Testis (tissue), 3 donors: ENCODE results near the gene ADAT3. TPM values are rescaled to one million over a fixed set of nuclear protein-coding genes. Genes with fewer than 3 reads are reported as not detected.

ENCODE experiments used
- DNase-seq: peaks from one replicate; pipeline ENCODE4 v3.0.0-alpha.2; 2019
- H3K27ac ChIP-seq, 2 donors: fragments of 200-600 bp; sonication (generic); one replicate each; pipeline ENCODE4 v1.5.1; 2019
- H3K27me3 ChIP-seq: fragments of 200-600 bp; sonication (generic); one replicate; pipeline ENCODE4 v1.5.1; 2019
- H3K36me3 ChIP-seq: fragments of 200-600 bp; sonication (generic); one replicate; pipeline ENCODE4 v1.5.1; 2017; ENCODE audit warnings: low read depth; ENCODE audit errors: missing control alignments
- H3K4me1 ChIP-seq: fragments of 200-600 bp; sonication (generic); one replicate; pipeline ENCODE4 v1.5.1; 2019
- H3K4me3 ChIP-seq, 2 donors: fragments of 200-600 bp; sonication (generic); one replicate each; pipeline ENCODE4 v1.5.1; 2017 to 2019
- H3K9me3 ChIP-seq: fragments of 200-600 bp; sonication (generic); one replicate; pipeline ENCODE4 v1.5.1; 2017
- POLR2A ChIP-seq: fragments of 450-650 bp; IDR thresholded peaks from one replicate; pipeline ENCODE4 v1.6.1; 2017; ENCODE audit warnings: antibody characterized with exemption, mild to moderate bottlenecking, moderate library complexity
- WGBS, 2 donors: methylation state at CpG; one replicate each; pipeline ENCODE4 v1.1.5; 2018; 5-methylcytosine and 5-hydroxymethylcytosine counted together
- intact Hi-C: fragments of 100-400 bp; cut with DNase I; formaldehyde crosslinking; loops from one replicate; pipeline ENCODE4 v1.15.1; 2023; ENCODE audit warnings: low total_unique reads
- polyA plus RNA-seq: library from polyadenylated mRNA; stranded (reverse); fragments of 350-450 nt; fragmentation: Illumina TruSeq; extraction: RNeasy Lipid Tissue Mini Kit (QIAGEN cat#74804); gene quantifications from one replicate; pipeline ENCODE4 v1.2.3, GENCODE V29; 2014; ENCODE audit warnings: low read depth, low replicate concordance; ENCODE audit not compliant: insufficient read depth
- total RNA-seq, 2 donors: library from RNA; depleted of rRNA; stranded (reverse); fragments of >200 nt; gene quantifications; one replicate each; pipeline ENCODE4 v1.2.3, GENCODE V29; 2016
- TF ChIP-seq, protein P1 (sequence below), 3 experiments: fragments of 450-650 bp in 2 of 3; fragments of 200-600 bp in 1 of 3; sonication (generic) in 1 of 3; IDR thresholded peaks; one replicate each; pipeline ENCODE4 v1.5.1; 2016 to 2019; ENCODE audit warnings: antibody characterized with exemption in 3 of 3, mild to moderate bottlenecking in 2 of 3, moderate library complexity in 1 of 3

Gene ADAT3
- total and polyA plus RNA-seq, 3 donors from 2014 or later, result 1.1 to 16.7 (median 10.6) TPM

DNA sequence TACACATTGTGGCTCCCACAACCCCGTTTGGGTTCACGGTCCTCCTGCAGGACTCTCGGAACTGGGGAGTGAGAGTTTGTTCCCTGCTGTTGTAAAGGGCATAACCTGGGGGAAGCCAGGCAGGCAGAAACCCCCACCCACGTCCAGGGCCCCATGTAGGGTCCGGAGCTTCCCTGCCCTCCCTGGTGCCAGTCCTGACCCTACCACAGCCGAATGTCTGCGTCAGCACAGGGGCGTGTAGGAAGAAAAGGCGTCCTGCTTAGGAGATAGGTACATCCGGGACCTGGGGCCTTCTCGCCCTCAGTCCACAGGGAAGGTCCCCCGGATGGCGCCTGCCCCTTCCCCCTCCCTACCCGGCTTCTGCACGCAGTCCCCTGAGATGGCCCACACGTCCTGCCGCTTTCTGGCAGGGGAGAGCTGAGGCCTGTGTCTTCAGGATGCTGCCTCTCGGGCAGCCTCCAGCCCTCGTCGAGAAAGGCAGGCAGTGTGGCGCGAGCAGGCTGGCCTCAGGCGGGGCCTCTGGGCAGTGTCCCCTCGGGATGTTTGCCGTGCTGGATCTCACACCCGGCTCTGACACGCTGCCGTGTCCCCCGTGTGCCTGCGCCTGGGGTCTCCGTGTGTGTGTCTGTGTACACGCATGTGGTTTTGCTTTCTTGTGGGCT lies 54.9 kb downstream of the ADAT3 start:
- TF ChIP-seq, protein P1, sequence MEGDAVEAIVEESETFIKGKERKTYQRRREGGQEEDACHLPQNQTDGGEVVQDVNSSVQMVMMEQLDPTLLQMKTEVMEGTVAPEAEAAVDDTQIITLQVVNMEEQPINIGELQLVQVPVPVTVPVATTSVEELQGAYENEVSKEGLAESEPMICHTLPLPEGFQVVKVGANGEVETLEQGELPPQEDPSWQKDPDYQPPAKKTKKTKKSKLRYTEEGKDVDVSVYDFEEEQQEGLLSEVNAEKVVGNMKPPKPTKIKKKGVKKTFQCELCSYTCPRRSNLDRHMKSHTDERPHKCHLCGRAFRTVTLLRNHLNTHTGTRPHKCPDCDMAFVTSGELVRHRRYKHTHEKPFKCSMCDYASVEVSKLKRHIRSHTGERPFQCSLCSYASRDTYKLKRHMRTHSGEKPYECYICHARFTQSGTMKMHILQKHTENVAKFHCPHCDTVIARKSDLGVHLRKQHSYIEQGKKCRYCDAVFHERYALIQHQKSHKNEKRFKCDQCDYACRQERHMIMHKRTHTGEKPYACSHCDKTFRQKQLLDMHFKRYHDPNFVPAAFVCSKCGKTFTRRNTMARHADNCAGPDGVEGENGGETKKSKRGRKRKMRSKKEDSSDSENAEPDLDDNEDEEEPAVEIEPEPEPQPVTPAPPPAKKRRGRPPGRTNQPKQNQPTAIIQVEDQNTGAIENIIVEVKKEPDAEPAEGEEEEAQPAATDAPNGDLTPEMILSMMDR (IDR thresholded peaks at IDR 0.05), result no peak
- TF ChIP-seq POLR2A, result no peak
- no peak overlapping the region for H3K4me3 ChIP-seq
- 88 to 95% methylated on average over 6 to 32 of the region's 32 CpGs for WGBS, 2 donors
- H3K9me3 ChIP-seq, result no peaks in the 10 kb centered on the region
- H3K4me1 ChIP-seq, result no peaks in the 10 kb centered on the region
- no peak for DNase-seq
- no peaks in the 10 kb centered on the region for H3K36me3 ChIP-seq
- no peaks in the 10 kb centered on the region for H3K27me3 ChIP-seq
- H3K27ac ChIP-seq, result no peak overlapping the region
- intact Hi-C loops, result no loop called here

DNA sequence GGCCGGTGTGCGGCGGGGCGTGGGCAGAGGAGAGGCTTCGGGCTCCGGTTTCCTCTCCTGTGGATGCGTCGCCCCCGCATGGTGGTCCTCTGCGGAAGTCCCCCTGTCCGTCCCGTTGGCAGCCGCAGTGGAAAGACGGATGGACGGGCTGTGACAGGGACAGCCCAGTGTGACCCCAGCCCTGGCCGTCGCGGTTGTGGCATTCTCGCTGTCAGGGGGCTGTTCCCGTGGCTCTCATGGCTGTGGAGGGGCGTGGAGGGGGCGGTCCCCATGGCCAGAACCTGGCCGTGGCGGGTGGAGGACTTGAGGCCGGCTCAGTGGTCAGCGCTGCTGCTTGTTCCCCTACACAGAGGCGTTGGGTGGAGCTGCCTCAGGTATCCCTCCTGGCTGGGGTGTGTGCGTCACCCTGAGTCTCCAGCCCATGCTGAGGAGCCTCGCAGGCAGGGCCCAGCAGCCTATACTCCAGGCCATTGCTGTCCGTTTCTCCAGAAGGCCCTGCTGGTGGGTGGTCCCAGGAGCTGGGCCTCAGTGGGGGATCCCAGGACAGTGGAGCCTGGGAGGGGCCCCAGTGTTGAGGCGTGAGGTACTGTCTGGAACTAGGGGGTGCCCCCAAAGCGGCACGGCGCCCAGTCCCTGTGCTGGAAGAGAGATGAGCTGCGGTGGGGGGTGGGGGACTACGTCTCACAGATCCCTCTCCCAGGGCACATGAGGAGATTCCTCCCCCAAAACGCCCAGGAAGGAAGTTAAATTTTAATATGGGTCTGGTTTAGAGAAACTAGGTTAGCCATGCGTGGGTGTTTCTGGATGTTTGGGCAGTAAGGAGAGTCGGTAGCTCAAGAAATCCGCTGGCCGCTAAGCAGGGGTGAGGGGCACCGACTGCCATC lies 56.0 kb downstream of the ADAT3 start:
- no peak overlapping the region for H3K27ac ChIP-seq
- H3K36me3 ChIP-seq, result no peaks in the 10 kb centered on the region
- DNase-seq, result no peak
- H3K27me3 ChIP-seq, result no peaks in the 10 kb centered on the region
- no peaks in the 10 kb centered on the region for H3K9me3 ChIP-seq
- no peak overlapping the region for H3K4me3 ChIP-seq
- WGBS, 2 donors, result 78 to 85% methylated on average over 24 to 38 of the region's 42 CpGs
- H3K4me1 ChIP-seq, result no peaks in the 10 kb centered on the region
- intact Hi-C loops, result no loop called here
- TF ChIP-seq, protein P1 (IDR thresholded peaks at IDR 0.05), result no peak
- TF ChIP-seq POLR2A, result no peak

DNA sequence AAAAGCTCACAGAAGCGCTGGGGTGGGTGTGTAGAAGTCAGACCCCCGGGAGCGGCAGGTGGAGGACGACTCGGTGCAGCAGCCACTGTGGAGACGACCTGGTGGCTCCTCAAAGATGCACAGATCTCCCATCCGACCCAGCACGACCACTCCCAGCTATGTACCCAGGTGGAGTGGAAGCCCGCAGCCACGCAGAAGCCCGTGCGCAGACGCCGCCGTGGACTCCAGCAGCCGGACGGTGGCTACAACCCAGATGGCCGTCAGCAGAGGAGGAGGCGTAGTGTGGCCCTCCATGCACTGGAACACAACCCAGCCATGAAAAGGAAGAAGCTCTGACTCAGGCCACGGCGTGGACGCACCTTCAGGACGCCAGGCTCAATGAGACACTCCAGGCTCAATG lies 57.5 kb downstream of the ADAT3 start:
- 91 to 97% methylated on average over 15 to 23 of the region's 23 CpGs for WGBS, 2 donors
- no peak overlapping the region for H3K27ac ChIP-seq
- H3K4me1 ChIP-seq, result no peaks in the 10 kb centered on the region
- no peaks in the 10 kb centered on the region for H3K9me3 ChIP-seq
- H3K36me3 ChIP-seq, result no peaks in the 10 kb centered on the region
- no peak for DNase-seq
- intact Hi-C loops, result no loop called here
- no peaks in the 10 kb centered on the region for H3K27me3 ChIP-seq
- H3K4me3 ChIP-seq, result no peak overlapping the region
- no peak for TF ChIP-seq POLR2A
- TF ChIP-seq, protein P1 (IDR thresholded peaks at IDR 0.05), result no peak

Other genes with a start within 250 kb of the ADAT3 start
- under 1 TPM; 0.25 to 0.39 TPM for gene ONECUT3, start 151.9 kb upstream of the ADAT3 start, total RNA-seq
- 0.13 TPM for gene ONECUT3, start 151.9 kb upstream of the ADAT3 start, polyA plus RNA-seq
- 10 to 100 TPM; 33.2 to 38.0 TPM for gene ATP8B3, start 93.1 kb upstream of the ADAT3 start, total RNA-seq
- 84.2 TPM for gene ATP8B3, start 93.1 kb upstream of the ADAT3 start, polyA plus RNA-seq
- gene REXO1, start 56.9 kb upstream of the ADAT3 start, total RNA-seq, result 100 to 1,000 TPM; 149 to 200 TPM
- 104 TPM for gene REXO1, start 56.9 kb upstream of the ADAT3 start, polyA plus RNA-seq
- gene KLF16, start 41.8 kb upstream of the ADAT3 start, total RNA-seq, result 10 to 100 TPM; 14.7 to 26.5 TPM
- gene KLF16, start 41.8 kb upstream of the ADAT3 start, polyA plus RNA-seq, result 13.3 TPM
- 100 to 1,000 TPM; 127 to 140 TPM for gene ABHD17A, start 19.9 kb upstream of the ADAT3 start, total RNA-seq
- 51.1 TPM for gene ABHD17A, start 19.9 kb upstream of the ADAT3 start, polyA plus RNA-seq
- gene SCAMP4, start within 50 bp of the ADAT3 start, total RNA-seq, result 100 to 1,000 TPM in 1 of 2 donors, 10 to 100 TPM in 1; 80.1 to 108 TPM
- gene SCAMP4, start within 50 bp of the ADAT3 start, polyA plus RNA-seq, result 50.1 TPM
- 100 to 1,000 TPM; 159 to 287 TPM for gene CSNK1G2, start 35.8 kb downstream of the ADAT3 start, total RNA-seq
- gene CSNK1G2, start 35.8 kb downstream of the ADAT3 start, polyA plus RNA-seq, result 178 TPM
- gene BTBD2, start 110.3 kb downstream of the ADAT3 start, total RNA-seq, result 100 to 1,000 TPM in 1 of 2 donors, 10 to 100 TPM in 1; 61.1 to 117 TPM
- gene BTBD2, start 110.3 kb downstream of the ADAT3 start, polyA plus RNA-seq, result 43.2 TPM
- gene MKNK2, start 145.8 kb downstream of the ADAT3 start, total RNA-seq, result 100 to 1,000 TPM in 1 of 2 donors, 10 to 100 TPM in 1; 93.0 to 103 TPM
- 76.5 TPM for gene MKNK2, start 145.8 kb downstream of the ADAT3 start, polyA plus RNA-seq
- gene MOB3A, start 190.9 kb downstream of the ADAT3 start, total RNA-seq, result 10 to 100 TPM; 22.8 to 31.6 TPM
- gene MOB3A, start 190.9 kb downstream of the ADAT3 start, polyA plus RNA-seq, result 17.8 TPM
- 100 to 1,000 TPM; 208 to 276 TPM for gene IZUMO4, start 191.5 kb downstream of the ADAT3 start, total RNA-seq
- gene IZUMO4, start 191.5 kb downstream of the ADAT3 start, polyA plus RNA-seq, result 796 TPM
- 100 to 1,000 TPM; 201 to 204 TPM for gene AP3D1, start 246.2 kb downstream of the ADAT3 start, total RNA-seq
- gene AP3D1, start 246.2 kb downstream of the ADAT3 start, polyA plus RNA-seq, result 134 TPM